RWPE2 (cell line): ENCODE results near the gene RAP1GAP.
"Not testable (repeated sequence)": the region's sequence is repeated elsewhere in the genome, so short reads cannot be mapped to it uniquely, and the experiment has no call there.

Experiments used
- ATAC-seq: fragments of 200-7000 bp; cut with Tn5 transposase; 3 replicates; pipeline ENCODE4 v1.9.1; 2021; ENCODE audit warnings: low read depth
- DNase-seq: peaks from one replicate; pipeline ENCODE4 v3.0.0-alpha.2; 2020; ENCODE audit warnings: low spot score
- H3K27ac ChIP-seq: fragments of 450-650 bp; 2 replicates; pipeline ENCODE4 v1.5.1; 2017; ENCODE audit warnings: mild to moderate bottlenecking; ENCODE audit not compliant: poor library complexity, severe bottlenecking
- H3K27me3 ChIP-seq: fragments of 250-450 bp; sonication (Bioruptor Pico); 2 replicates; pipeline ENCODE4 v1.5.1; 2021; ENCODE audit warnings: mild to moderate bottlenecking, moderate library complexity; ENCODE audit not compliant: insufficient read depth, poor library complexity, severe bottlenecking
- H3K36me3 ChIP-seq: fragments of 250-450 bp; sonication (Bioruptor Pico); 2 replicates; pipeline ENCODE4 v1.5.1; 2020; ENCODE audit warnings: low read depth, mild to moderate bottlenecking, moderate library complexity
- H3K4me1 ChIP-seq: fragments of 250-450 bp; sonication (Bioruptor Pico); 2 replicates; pipeline ENCODE4 v1.5.1; 2021; ENCODE audit warnings: mild to moderate bottlenecking, moderate library complexity; ENCODE audit not compliant: insufficient read depth, poor library complexity, severe bottlenecking
- H3K4me3 ChIP-seq: fragments of 250-450 bp; sonication (Bioruptor Pico); 2 replicates; pipeline ENCODE4 v1.5.1; 2021; ENCODE audit warnings: mild to moderate bottlenecking, moderate library complexity; ENCODE audit not compliant: severe bottlenecking
- H3K9me3 ChIP-seq: fragments of 250-450 bp; sonication (Bioruptor Pico); 2 replicates; pipeline ENCODE4 v1.5.1; 2021; ENCODE audit warnings: mild to moderate bottlenecking, moderate library complexity; ENCODE audit not compliant: severe bottlenecking
- CTCF ChIP-seq: fragments of 450-650 bp; IDR thresholded peaks from one replicate; pipeline ENCODE4 v1.5.1; 2017; ENCODE audit warnings: mild to moderate bottlenecking, moderate library complexity; ENCODE audit not compliant: poor library complexity, severe bottlenecking

The RAP1GAP gene

GRCh38 chr1:21680918-21681317, 11.8 kb upstream of the RAP1GAP start:
- no peak for TF ChIP-seq CTCF
- Histone ChIP-seq H3K27ac (no peak overlapping the region), H3K36me3 (peaks cover 42% of the 10 kb centered on the region), H3K9me3 (no peaks in the 10 kb centered on the region), H3K4me1 (no peaks in the 10 kb centered on the region), H3K27me3 (no peaks in the 10 kb centered on the region), H3K4me3 (no peak overlapping the region)
- DNase-seq (no peak), ATAC-seq (no peak)

- Histone ChIP-seq H3K9me3 (no peaks in the 10 kb centered on the region), H3K27ac (no peak overlapping the region), H3K36me3 (peaks cover 36% of the 10 kb centered on the region), H3K4me1 (no peaks in the 10 kb centered on the region), H3K27me3 (no peaks in the 10 kb centered on the region), H3K4me3 (no peak overlapping the region)
- TF ChIP-seq CTCF = no peak
- ATAC-seq (no peak), DNase-seq (no peak)
These were observed 11.2 kb upstream of the RAP1GAP start for GRCh38 chr1:21680381-21680780.

- Histone ChIP-seq H3K27me3 (no peaks in the 10 kb centered on the region), H3K36me3 (peaks cover 18% of the 10 kb centered on the region), H3K4me3 (no peak overlapping the region), H3K27ac (no peak overlapping the region), H3K4me1 (no peaks in the 10 kb centered on the region), H3K9me3 (no peaks in the 10 kb centered on the region)
- ATAC-seq = no peak
- TF ChIP-seq CTCF = no peak
- no peak for DNase-seq
These were observed 8.0 kb upstream of the RAP1GAP start for GRCh38 chr1:21677168-21677567.

GRCh38 chr1:21674957-21675356, 5.8 kb upstream of the RAP1GAP start:
- Histone ChIP-seq H3K27me3 (no peaks in the 10 kb centered on the region), H3K4me1 (no peaks in the 10 kb centered on the region), H3K36me3 (peaks cover 9% of the 10 kb centered on the region), H3K4me3 (no peak overlapping the region), H3K9me3 (no peaks in the 10 kb centered on the region), H3K27ac (no peak overlapping the region)
- TF ChIP-seq CTCF = no peak
- DNase-seq (no peak), ATAC-seq (no peak)

- H3K4me1 ChIP-seq, DNase-seq, H3K4me3 ChIP-seq, H3K36me3 ChIP-seq, H3K9me3 ChIP-seq, ATAC-seq, H3K27me3 ChIP-seq, H3K27ac ChIP-seq: not testable (repeated sequence)
These were observed 4.7 kb upstream of the RAP1GAP start for GRCh38 chr1:21673853-21674252.
